Lower lobe of right lung (tissue), 2 donors: ENCODE results near the gene PFN1. TPM values are rescaled to one million over a fixed set of nuclear protein-coding genes. Genes with fewer than 3 reads are reported as not detected.
A peak's percentile ranks its signal among the peaks of the same experiment; 100 is the strongest.

ENCODE experiments used
- ATAC-seq, 2 donors: fragments of 200-7000 bp; cut with Tn5 transposase; one replicate each; pipeline ENCODE4 v1.9.1; 2020 to 2022; ENCODE audit warnings: mild to moderate bottlenecking in 2 of 2, moderate library complexity in 2 of 2
- DNase-seq: peaks from one replicate; pipeline ENCODE4 v3.0.0-alpha.2; 2020
- H3K27ac ChIP-seq: fragments of 200-600 bp; one replicate; pipeline ENCODE4 v1.8.0; 2022
- H3K27me3 ChIP-seq: fragments of 200-600 bp; one replicate; pipeline ENCODE4 v1.8.0; 2022; ENCODE audit warnings: low read depth
- H3K36me3 ChIP-seq: fragments of 200-600 bp; one replicate; pipeline ENCODE4 v1.8.0; 2022; ENCODE audit warnings: mild to moderate bottlenecking
- H3K4me1 ChIP-seq: fragments of 200-600 bp; one replicate; pipeline ENCODE4 v1.8.0; 2022
- H3K4me3 ChIP-seq: fragments of 200-600 bp; one replicate; pipeline ENCODE4 v1.8.0; 2022; ENCODE audit warnings: mild to moderate bottlenecking
- H3K9me3 ChIP-seq: fragments of 200-600 bp; one replicate; pipeline ENCODE4 v1.8.0; 2022
- CTCF ChIP-seq: fragments of 200-600 bp; IDR thresholded peaks from one replicate; pipeline ENCODE4 v1.8.0; 2022; ENCODE audit warnings: antibody characterized with exemption, mild to moderate bottlenecking
- intact Hi-C: fragments of 100-400 bp; cut with DNase I; formaldehyde crosslinking; loops from one replicate; pipeline ENCODE4 v1.11.0; 2022
- long read RNA-seq: library from polyadenylated mRNA; unstranded; transcript quantifications from one replicate; pipeline ENCODE4 v2.0.0, GENCODE V29; 2021
- total RNA-seq: library from RNA; stranded (reverse); fragmentation: NEBNext Ultra II Directional; extraction: Animal tissue kit (Norgen Biotek cat#: 25700); gene quantifications from one replicate; pipeline ENCODE4 v1.2.1, GENCODE V29; 2021
- donor health status: DM: no; HTN: yes; CAD: no; lungs with severe emphysema.

Gene PFN1
- 528 TPM for total RNA-seq
- long read RNA-seq, transcript PFN1-201 (3 exons, 1,291 nt) = major isoform, 531 of 547 reads
- long read RNA-seq, transcript PFN1-203 (2 exons, 1,173 nt) = minor isoform, 8 of 547 reads
- long read RNA-seq, partial matches to known transcripts = 0 of 547 reads
- long read RNA-seq, other reads (novel, unspliced or antisense) = 8 of 547 reads

- intact Hi-C loops = no loop called here
- peaks cover 48% of the 10 kb centered on the region for H3K4me1 ChIP-seq
- H3K27me3 ChIP-seq = no peaks in the 10 kb centered on the region
- H3K4me3 ChIP-seq = peak within 1 kb of the TSS; percentile 99
- no peak for TF ChIP-seq CTCF
- peaks cover 35% of the 10 kb centered on the region for H3K36me3 ChIP-seq
- DNase-seq = peak; percentile 94
- peak within 1 kb of the TSS; percentile 98 for H3K27ac ChIP-seq
- no peaks in the 10 kb centered on the region for H3K9me3 ChIP-seq
- ATAC-seq = peak; percentile 82 to 88
Observed at GRCh38 chr17:4948166-4948930, at the start of gene PFN1. Gene PFN1, minus strand, starts transcription at chr17:4948530. Its CDS starts 136 bp downstream, at chr17:4948394.

- Histone ChIP-seq H3K9me3 (no peaks in the 10 kb centered on the region), H3K36me3 (peaks cover 16% of the 10 kb centered on the region), H3K4me1 (peaks cover 38% of the 10 kb centered on the region), H3K27ac (peak within 1 kb of the TSS; percentile 94), H3K27me3 (no peaks in the 10 kb centered on the region), H3K4me3 (peak within 1 kb of the TSS; percentile 99)
- peak; percentile 97 for ATAC-seq
- TF ChIP-seq CTCF = peak; percentile 15
- peak; percentile 97 for DNase-seq
- intact Hi-C loops = no loop called here
Observed at GRCh38 chr17:4997302-4998026, 49.1 kb upstream of the PFN1 start, which contains the start of the genes INCA1 and KIF1C. Gene INCA1, minus strand, starts transcription at chr17:4997522. Its CDS starts 3,085 bp downstream, at chr17:4994437. Gene KIF1C, plus strand, starts transcription at chr17:4997950. Its CDS starts 2,297 bp downstream, at chr17:5000247.

GRCh38 chr17:4994081-4994595 is 45.8 kb upstream of the PFN1 start:
- H3K27me3 ChIP-seq = no peaks in the 10 kb centered on the region
- peaks cover 21% of the 10 kb centered on the region for H3K4me1 ChIP-seq
- H3K9me3 ChIP-seq = no peaks in the 10 kb centered on the region
- no peak overlapping the region for H3K4me3 ChIP-seq
- intact Hi-C loops = no loop called here
- ATAC-seq = no peak
- H3K27ac ChIP-seq = no peak overlapping the region
- no peak for TF ChIP-seq CTCF
- H3K36me3 ChIP-seq = no peaks in the 10 kb centered on the region
- DNase-seq = no peak

- Histone ChIP-seq H3K9me3 (no peaks in the 10 kb centered on the region), H3K36me3 (peaks cover 15% of the 10 kb centered on the region), H3K4me1 (peaks cover 30% of the 10 kb centered on the region), H3K27ac (peak overlapping the region; percentile 96), H3K27me3 (no peaks in the 10 kb centered on the region), H3K4me3 (peak overlapping the region; percentile 97)
- TF ChIP-seq CTCF = no peak
- intact Hi-C loops = no loop called here
- ATAC-seq = no peak
- no peak for DNase-seq
Observed at GRCh38 chr17:4987767-4988567, 39.6 kb upstream of the PFN1 start.
